ENCODE measurements around the gene MLLT10.
A peak's percentile ranks its signal among the peaks of the same experiment; 100 is the strongest.

Gene MLLT10
- 55.5 to 73.5 reads per million in 2 donors for total RNA-seq

- peak; percentile 80 to 99 (median 91) for DNase-seq
Observed at GRCh38 chr10:21533467-21534279, at the start of gene MLLT10. MLLT10 (plus strand) TSS chr10:21534232; CDS start chr10:21534645, 413 bp downstream.

- no peak for DNase-seq
Observed at GRCh38 chr10:21487416-21488180, 46.4 kb upstream of the MLLT10 start.

GRCh38 chr10:21488246-21488956 is 45.6 kb upstream of the MLLT10 start:
- no peak for DNase-seq

- DNase-seq, result no peak
Observed at GRCh38 chr10:21488957-21489446, 45.0 kb upstream of the MLLT10 start.

- DNase-seq, result no peak
Observed at GRCh38 chr10:21490028-21490710, 43.9 kb upstream of the MLLT10 start.

GRCh38 chr10:21490711-21491105 is 43.3 kb upstream of the MLLT10 start:
- DNase-seq, result no peak

GRCh38 chr10:21492421-21492820 is 41.6 kb upstream of the MLLT10 start:
- no peak for DNase-seq

- DNase-seq, result no peak
Observed at GRCh38 chr10:21493784-21494183, 40.2 kb upstream of the MLLT10 start.

- no peak for DNase-seq
Observed at GRCh38 chr10:21494191-21495001, 39.6 kb upstream of the MLLT10 start.

- no peak for DNase-seq
Observed at GRCh38 chr10:21495002-21495751, 38.9 kb upstream of the MLLT10 start.

- peak; percentile 76 to 84 (median 81) for DNase-seq
Observed at GRCh38 chr10:21495752-21496342, 38.2 kb upstream of the MLLT10 start.

- peak; percentile 29 to 73 (median 39) for DNase-seq
Observed at GRCh38 chr10:21496343-21497176, 37.5 kb upstream of the MLLT10 start.

GRCh38 chr10:21497177-21497807 is 36.7 kb upstream of the MLLT10 start:
- DNase-seq, result peak in 1 of 5 experiments; percentile 24

- no peak for DNase-seq
Observed at GRCh38 chr10:21498377-21498776, 35.7 kb upstream of the MLLT10 start.

- no peak for DNase-seq
Observed at GRCh38 chr10:21498986-21499385, 35.0 kb upstream of the MLLT10 start.

- no peak for DNase-seq
Observed at GRCh38 chr10:21499701-21500577, 34.1 kb upstream of the MLLT10 start.

GRCh38 chr10:21500578-21500910 is 33.5 kb upstream of the MLLT10 start:
- DNase-seq, result no peak

GRCh38 chr10:21501091-21501490 is 32.9 kb upstream of the MLLT10 start:
- no peak for DNase-seq

Measured in T-helper 2 cell (primary cell).